Adipocyte (in vitro differentiated cells): ENCODE measurements around the gene KIAA0753.

Source experiments
- DNase-seq: peaks from one replicate; pipeline ENCODE4 v3.0.0-alpha.2; 2015; ENCODE audit warnings: low read depth
- H3K27me3 ChIP-seq: replicated peaks from 2 replicates; pipeline ENCODE4 v1.7.0; 2013; ENCODE audit warnings: mild to moderate bottlenecking, low read length, moderate library complexity; ENCODE audit not compliant: control insufficient read depth, insufficient read depth
- H3K36me3 ChIP-seq: 2 replicates; pipeline ENCODE4 v1.7.0; 2013; ENCODE audit warnings: low read length, mild to moderate bottlenecking, moderate library complexity; ENCODE audit not compliant: control insufficient read depth, insufficient read depth, severe bottlenecking
- H3K4me1 ChIP-seq: 2 replicates; pipeline ENCODE4 v1.7.0; 2013; ENCODE audit warnings: mild to moderate bottlenecking, low read length, moderate library complexity; ENCODE audit not compliant: control insufficient read depth, insufficient read depth
- H3K4me3 ChIP-seq: 2 replicates; pipeline ENCODE4 v1.7.0; 2013; ENCODE audit warnings: mild to moderate bottlenecking, low read length, moderate library complexity
- H3K9ac ChIP-seq: 2 replicates; pipeline ENCODE4 v1.7.0; 2013; ENCODE audit warnings: mild to moderate bottlenecking, low read length, moderate library complexity
- H3K9me3 ChIP-seq: 2 replicates; pipeline ENCODE4 v1.7.0; 2013; ENCODE audit warnings: mild to moderate bottlenecking, low read length, moderate library complexity; ENCODE audit not compliant: control insufficient read depth

KIAA0753 gene

DNA sequence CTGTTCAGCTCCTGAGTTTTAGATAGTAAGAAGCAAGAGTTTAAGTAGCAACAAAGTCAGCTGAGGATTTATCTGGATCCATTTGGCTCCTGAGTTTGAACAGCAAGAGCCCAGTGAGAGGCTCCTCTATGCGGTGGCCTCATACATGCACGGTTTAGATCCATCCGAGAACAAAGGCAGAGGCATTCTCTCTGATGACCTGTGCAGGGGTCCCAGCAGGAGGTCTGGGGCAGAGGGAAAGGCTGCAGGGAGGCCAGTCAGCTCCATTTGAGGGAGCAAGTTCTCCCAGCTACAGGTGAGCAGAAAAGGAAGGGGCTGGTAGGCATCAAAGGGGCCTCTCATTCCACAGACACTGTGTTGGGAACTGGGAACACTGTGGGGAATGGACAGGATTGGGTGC, 100.6 kb downstream of the KIAA0753 start:
- Histone ChIP-seq H3K36me3 (no peaks in the 10 kb centered on the region), H3K9me3 (peaks cover 4% of the 10 kb centered on the region), H3K4me1 (no peaks in the 10 kb centered on the region), H3K4me3 (no peak overlapping the region), H3K9ac (no peak overlapping the region), H3K27me3 (peaks cover 5% of the 10 kb centered on the region)
- no peak for DNase-seq

DNA sequence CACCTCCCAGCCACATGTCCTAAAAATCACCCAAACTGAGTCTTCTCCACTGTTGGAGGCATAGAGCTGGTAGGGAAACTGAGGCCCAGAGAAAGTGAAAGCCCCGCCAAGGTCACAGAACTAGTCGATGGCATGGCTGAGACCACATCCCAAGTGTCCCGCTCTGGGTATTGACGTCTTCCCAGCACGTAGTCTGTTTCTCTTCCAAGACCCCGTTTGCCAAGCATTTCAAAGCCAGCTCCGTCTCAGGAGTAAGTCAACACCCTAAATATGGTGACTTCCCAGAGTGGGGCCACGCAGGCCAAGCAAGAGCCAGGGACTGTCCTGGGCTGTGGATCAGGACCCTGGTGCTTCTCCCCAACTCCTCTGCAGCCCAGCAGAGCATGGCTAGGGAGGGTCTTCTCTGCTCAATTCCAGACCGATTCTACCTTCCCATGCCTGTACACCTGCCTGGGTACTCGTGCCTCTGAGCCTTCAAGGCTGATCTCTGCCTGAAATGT, 103.9 kb downstream of the KIAA0753 start:
- peaks cover 3% of the 10 kb centered on the region for H3K27me3 ChIP-seq
- peaks cover 4% of the 10 kb centered on the region for H3K9me3 ChIP-seq
- H3K9ac ChIP-seq, result no peak overlapping the region
- no peaks in the 10 kb centered on the region for H3K4me1 ChIP-seq
- no peaks in the 10 kb centered on the region for H3K36me3 ChIP-seq
- H3K4me3 ChIP-seq, result no peak overlapping the region
- no peak for DNase-seq

DNA sequence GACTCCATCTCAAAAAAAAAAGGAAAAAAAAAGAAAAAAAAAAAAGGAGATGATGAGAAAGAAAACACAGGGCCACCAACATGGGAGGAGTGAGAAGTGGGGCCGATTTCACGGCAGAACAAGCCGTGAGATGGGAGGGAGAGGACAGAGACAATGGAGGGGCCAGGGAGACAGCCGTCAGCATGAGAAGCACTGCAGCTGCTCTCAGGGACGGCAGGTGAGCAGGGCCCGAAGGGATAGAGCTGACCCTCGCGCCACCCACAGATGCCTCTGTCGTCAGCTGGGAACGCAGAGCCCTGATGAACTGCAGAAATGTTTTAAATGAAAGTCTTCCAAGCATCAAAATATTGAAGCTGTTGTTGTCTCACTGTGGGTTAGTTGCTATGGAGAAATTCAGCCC, 104.5 kb downstream of the KIAA0753 start:
- DNase-seq, result no peak

DNA sequence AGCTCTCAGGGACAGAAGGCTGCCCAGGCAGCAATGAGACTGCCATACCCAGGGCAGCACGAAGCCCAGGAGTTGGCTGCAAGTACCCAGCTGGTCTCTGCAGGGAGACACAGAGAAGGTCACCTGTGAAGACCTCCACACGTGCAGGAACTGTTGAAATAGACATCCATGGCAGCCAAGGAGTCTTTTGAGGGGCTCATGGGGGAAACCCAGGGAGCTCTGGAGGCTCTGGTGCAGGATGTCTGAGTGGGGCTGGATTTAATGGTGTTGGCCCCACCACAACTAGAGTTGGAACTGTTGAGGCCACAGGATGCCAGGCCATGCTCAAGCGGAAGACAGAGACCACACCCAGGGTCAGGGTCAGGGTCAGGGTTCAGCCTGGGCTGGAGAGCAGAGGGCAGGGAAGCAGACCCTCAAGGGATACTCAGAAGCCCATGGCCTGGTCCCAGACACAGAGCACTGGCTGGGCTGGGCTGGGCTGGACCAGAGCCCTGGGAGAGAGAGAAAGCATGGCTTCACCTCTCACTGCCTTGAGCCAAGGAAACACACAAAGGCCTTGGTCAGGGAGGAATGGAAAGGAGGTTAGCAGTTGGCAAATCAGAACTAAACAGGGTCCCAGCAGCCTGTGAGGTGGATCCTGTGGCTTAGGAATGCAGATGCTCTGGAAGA, 105.5 kb downstream of the KIAA0753 start:
- Histone ChIP-seq H3K36me3 (no peaks in the 10 kb centered on the region), H3K4me1 (no peaks in the 10 kb centered on the region), H3K27me3 (no peaks in the 10 kb centered on the region), H3K9me3 (peaks cover 4% of the 10 kb centered on the region), H3K4me3 (no peak overlapping the region), H3K9ac (no peak overlapping the region)
- DNase-seq, result no peak

More for the DNA sequence above, 104.5 kb downstream of the KIAA0753 start:
- peaks cover 4% of the 10 kb centered on the region for H3K9me3 ChIP-seq
- H3K4me3 ChIP-seq, result no peak overlapping the region
- peaks cover 3% of the 10 kb centered on the region for H3K27me3 ChIP-seq
- no peaks in the 10 kb centered on the region for H3K36me3 ChIP-seq
- no peaks in the 10 kb centered on the region for H3K4me1 ChIP-seq
- H3K9ac ChIP-seq, result no peak overlapping the region

DNA sequence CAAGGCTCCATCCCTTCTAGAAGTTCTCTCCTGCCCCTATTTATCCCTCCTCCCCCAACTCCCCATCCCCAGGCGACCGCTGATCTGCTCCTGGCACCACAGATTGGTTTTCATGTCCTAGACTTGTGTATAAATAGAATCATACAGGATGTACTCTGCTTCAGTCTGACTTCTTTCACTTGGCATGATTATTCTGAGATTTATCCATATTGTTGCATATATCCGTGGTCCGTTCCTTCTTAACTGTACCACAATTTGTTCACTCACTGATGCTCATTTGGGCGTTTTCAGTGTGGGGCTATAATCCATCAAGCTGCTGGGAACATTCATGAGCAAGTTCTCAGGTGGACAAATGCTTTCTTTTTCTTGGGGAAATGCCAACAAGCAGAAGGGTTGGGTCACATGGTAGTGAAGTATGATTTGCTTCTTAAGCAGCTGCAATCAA, 108.0 kb downstream of the KIAA0753 start:
- DNase-seq, result no peak

DNA sequence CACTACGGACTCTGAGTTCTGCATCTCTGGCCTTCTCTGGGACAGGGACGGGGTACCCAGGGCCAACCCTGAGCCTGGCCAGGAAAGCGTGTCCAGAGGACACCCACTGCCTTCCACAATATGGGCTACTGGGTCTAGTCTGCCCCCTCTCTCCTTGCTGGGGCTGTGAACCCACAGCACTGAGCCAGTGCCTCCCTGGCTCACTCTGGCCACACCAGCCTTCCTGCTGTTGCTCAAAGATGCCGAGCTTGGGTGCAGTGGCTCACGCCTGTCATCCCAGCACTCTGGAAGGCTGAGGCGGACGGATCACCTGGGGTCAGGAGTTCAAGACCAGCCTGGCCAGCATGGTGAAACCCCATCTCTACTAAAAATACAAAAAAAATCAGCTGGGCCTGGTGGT, 108.9 kb downstream of the KIAA0753 start:
- H3K4me3 ChIP-seq, result no peak overlapping the region
- DNase-seq, result no peak
- no peaks in the 10 kb centered on the region for H3K27me3 ChIP-seq
- H3K4me1 ChIP-seq, result no peaks in the 10 kb centered on the region
- H3K36me3 ChIP-seq, result no peaks in the 10 kb centered on the region
- H3K9me3 ChIP-seq, result no peaks in the 10 kb centered on the region
- H3K9ac ChIP-seq, result no peak overlapping the region

More for the DNA sequence above, 108.0 kb downstream of the KIAA0753 start:
- no peaks in the 10 kb centered on the region for H3K9me3 ChIP-seq
- H3K4me1 ChIP-seq, result no peaks in the 10 kb centered on the region
- no peaks in the 10 kb centered on the region for H3K27me3 ChIP-seq
- H3K4me3 ChIP-seq, result no peak overlapping the region
- H3K9ac ChIP-seq, result no peak overlapping the region
- H3K36me3 ChIP-seq, result no peaks in the 10 kb centered on the region

DNA sequence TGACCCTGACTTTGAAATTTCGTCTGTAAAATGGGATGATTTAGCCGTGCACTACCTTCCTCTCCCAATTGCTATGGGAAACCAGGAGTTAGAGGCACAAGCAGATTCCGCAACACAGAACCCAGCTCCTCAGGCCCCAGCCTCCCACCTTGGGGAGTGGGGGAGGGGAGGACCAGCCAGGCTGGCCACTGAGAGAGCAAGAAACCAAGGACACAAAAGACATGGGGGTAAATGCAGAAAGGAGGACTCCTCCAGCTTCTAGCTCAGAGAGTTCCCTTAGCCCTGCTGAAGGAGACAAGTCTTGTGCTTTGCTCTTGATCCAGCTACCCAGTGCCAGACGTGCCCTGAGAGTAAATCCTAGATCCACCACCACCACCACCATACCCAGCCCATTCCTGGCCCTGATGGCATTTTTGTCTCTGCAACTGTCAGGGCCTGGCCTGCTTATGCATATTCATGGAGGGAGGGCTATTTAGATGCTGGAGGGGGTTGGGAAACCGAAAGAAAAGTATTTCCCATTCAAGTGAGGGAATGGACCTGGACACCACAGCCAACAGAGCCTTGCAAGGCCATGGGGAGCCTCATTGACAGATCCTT, 110.1 kb downstream of the KIAA0753 start:
- Histone ChIP-seq H3K4me1 (no peaks in the 10 kb centered on the region), H3K9ac (no peak overlapping the region), H3K9me3 (no peaks in the 10 kb centered on the region), H3K4me3 (no peak overlapping the region), H3K36me3 (no peaks in the 10 kb centered on the region), H3K27me3 (no peaks in the 10 kb centered on the region)
- DNase-seq, result no peak

DNA sequence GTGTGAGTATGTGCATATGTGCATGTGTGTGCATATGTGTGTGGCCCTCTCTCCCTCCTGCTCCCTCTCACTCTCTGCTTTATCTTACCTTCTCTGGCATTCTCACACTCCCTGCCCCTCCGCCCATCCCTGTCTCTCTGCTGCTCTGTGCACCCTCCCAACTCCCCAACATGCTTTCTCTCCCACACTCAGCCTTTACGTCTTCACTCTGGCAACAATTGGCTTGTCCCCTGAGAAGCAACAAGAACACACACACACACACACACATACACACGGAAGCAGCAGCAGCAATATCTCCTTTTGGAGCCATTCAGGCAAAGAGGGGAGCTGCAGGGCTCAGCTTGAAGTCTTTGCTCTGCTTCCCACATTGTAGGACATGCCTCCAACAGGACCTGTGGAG, 112.0 kb downstream of the KIAA0753 start:
- DNase-seq, result no peak

More for the DNA sequence above, 112.0 kb downstream of the KIAA0753 start:
- Histone ChIP-seq H3K9ac (no peak overlapping the region), H3K27me3 (no peaks in the 10 kb centered on the region), H3K4me1 (no peaks in the 10 kb centered on the region), H3K4me3 (no peak overlapping the region), H3K9me3 (no peaks in the 10 kb centered on the region), H3K36me3 (no peaks in the 10 kb centered on the region)
